SK-N-SH (cell line): Measurements from ENCODE around the gene KCNJ12. TPM values are rescaled to one million over a fixed set of nuclear protein-coding genes. Genes with fewer than 3 reads are reported as not detected.

Source experiments
- CTCF ChIA-PET: fragments of 300-600, 350-600 bp; formaldehyde crosslinking; extraction: SDS; loops from one replicate; lab custom pipeline; 2021; lab: Yijun Ruan, JAX
- POLR2A ChIA-PET: fragments of 350-600 bp; sonication (Branson Sonifier 250); formaldehyde crosslinking; extraction: SDS; loops from one replicate; lab custom pipeline; 2020; ENCODE audit warnings: antibody characterized with exemption, inconsistent platforms; lab: Yijun Ruan, JAX
- DNase-seq: peaks from one replicate; pipeline ENCODE4 v3.0.0; 2012
- H2AFZ ChIP-seq: fragments of 200-600 bp; sonication (generic); 2 replicates; pipeline ENCODE4 v1.8.1; 2016; ENCODE audit warnings: antibody characterized with exemption, mild to moderate bottlenecking, low read depth
- H3F3A ChIP-seq: fragments of 200-600 bp; sonication (generic); replicated peaks from 2 replicates; pipeline ENCODE3; 2016; ENCODE audit warnings: antibody characterized with exemption, mild to moderate bottlenecking; ENCODE audit not compliant: insufficient read depth
- H3K27ac ChIP-seq, 2 experiments: fragments of 200-500 bp in 1 of 2; fragments of 200-600 bp in 1 of 2; sonication (Bioruptor generic) in 1 of 2; sonication (generic), shearing (Covaris generic) in 1 of 2; 2 replicates each; pipeline versions ENCODE4 v1.5.1 to v1.6.1; 2014 to 2016; ENCODE audit warnings: low read depth in 2 of 2, inconsistent platforms in 1 of 2, low read length in 1 of 2, mild to moderate bottlenecking in 1 of 2, mixed read lengths in 1 of 2
- H3K27me3 ChIP-seq: fragments of 200-600 bp; sonication (generic), shearing (Covaris generic); 2 replicates; pipeline ENCODE4 v1.6.1; 2016; ENCODE audit warnings: mixed run types; ENCODE audit not compliant: insufficient read depth
- H3K36me3 ChIP-seq, 2 experiments: fragments of 200-500 bp in 1 of 2; fragments of 200-600 bp in 1 of 2; sonication (Bioruptor generic) in 1 of 2; sonication (generic) in 1 of 2; replicated peaks in 1 of 2; 2 replicates each; pipeline versions ENCODE3 to v1.5.1; 2014 to 2016; ENCODE audit warnings: low read length in 1 of 2, mild to moderate bottlenecking in 1 of 2; ENCODE audit not compliant: insufficient read depth in 2 of 2, control insufficient read depth in 1 of 2
- H3K4me1 ChIP-seq, 2 experiments: fragments of 200-500 bp in 1 of 2; fragments of 200-600 bp in 1 of 2; sonication (Bioruptor generic) in 1 of 2; sonication (generic), shearing (Covaris generic) in 1 of 2; 2 replicates each; pipeline versions ENCODE4 v1.5.1 to v1.6.1; 2014 to 2016; ENCODE audit warnings: low read depth in 1 of 2, low read length in 1 of 2, mixed run types in 1 of 2; ENCODE audit not compliant: insufficient read depth in 2 of 2, control insufficient read depth in 1 of 2
- H3K4me2 ChIP-seq: fragments of 200-600 bp; sonication (generic), shearing (Covaris generic); 2 replicates; pipeline ENCODE4 v1.6.1; 2017; ENCODE audit warnings: mixed run types
- H3K4me3 ChIP-seq, 2 experiments: fragments of 200-500 bp in 1 of 2; fragments of 200-600 bp in 1 of 2; sonication (Bioruptor generic) in 1 of 2; sonication (generic), shearing (Covaris generic) in 1 of 2; 2 replicates each; pipeline versions ENCODE4 v1.5.1 to v1.8.1; 2014 to 2016; ENCODE audit warnings: low read depth in 2 of 2, inconsistent platforms in 1 of 2, low read length in 1 of 2, mild to moderate bottlenecking in 1 of 2, mixed read lengths in 1 of 2, moderate library complexity in 1 of 2
- H3K79me2 ChIP-seq: fragments of 200-600 bp; sonication (generic); 2 replicates; pipeline ENCODE4 v1.8.1; 2017; ENCODE audit warnings: mild to moderate bottlenecking; ENCODE audit not compliant: insufficient read depth
- H3K9ac ChIP-seq: fragments of 200-600 bp; sonication (generic); 2 replicates; pipeline ENCODE4 v1.6.1; 2017; ENCODE audit warnings: mixed run types
- H3K9me2 ChIP-seq: fragments of 200-600 bp; sonication (generic); 2 replicates; pipeline ENCODE4 v1.6.1; 2017; ENCODE audit warnings: mixed run types
- H3K9me3 ChIP-seq: fragments of 200-600 bp; sonication (generic); 2 replicates; pipeline ENCODE4 v1.6.1; 2017; ENCODE audit warnings: mixed run types, mild to moderate bottlenecking, moderate library complexity
- H4K20me1 ChIP-seq: fragments of 200-600 bp; sonication (generic); 2 replicates; pipeline ENCODE4 v1.6.1; 2017; ENCODE audit warnings: mild to moderate bottlenecking, mixed run types; ENCODE audit not compliant: insufficient read depth
- CTCF ChIP-seq: fragments of 200-600 bp; sonication (generic); IDR thresholded peaks from 2 replicates; pipeline ENCODE4 v1.6.1; 2017; ENCODE audit warnings: antibody characterized with exemption, mild to moderate bottlenecking, moderate library complexity
- EP300 ChIP-seq, 2 experiments: IDR thresholded peaks; 2 replicates each; pipeline versions ENCODE4 v1.4.0 to v1.6.1; 2012; ENCODE audit warnings: borderline replicate concordance in 1 of 2, low read depth in 1 of 2, low read length in 1 of 2
- EZH2phosphoT487 ChIP-seq: fragments of 200-600 bp; sonication (generic); IDR thresholded peaks from 2 replicates; pipeline ENCODE4 v1.6.1; 2017; ENCODE audit warnings: low read depth, mixed run types, mild to moderate bottlenecking, antibody characterized with exemption, moderate library complexity, borderline replicate concordance
- FOSL2 ChIP-seq: IDR thresholded peaks from 2 replicates; pipeline ENCODE4 v1.4.0; 2012; ENCODE audit warnings: low read depth, mild to moderate bottlenecking, moderate library complexity, borderline replicate concordance
- FOXM1 ChIP-seq: IDR thresholded peaks from 2 replicates; pipeline ENCODE4 v1.4.0; 2012; ENCODE audit warnings: low read depth, mild to moderate bottlenecking
- GATA2 ChIP-seq: sonication (generic); formaldehyde crosslinking; IDR thresholded peaks from 2 replicates; pipeline ENCODE4 v1.5.0; 2020; ENCODE audit warnings: mild to moderate bottlenecking, missing genetic modification reagents
- IRF3 ChIP-seq: fragments of 150-350 bp; IDR thresholded peaks from 2 replicates; pipeline ENCODE4 v1.6.1; 2016; ENCODE audit warnings: mild to moderate bottlenecking, low read depth, low read length
- MAX ChIP-seq: IDR thresholded peaks from 2 replicates; pipeline ENCODE4 v1.4.0; 2012; ENCODE audit warnings: low read depth
- MXI1 ChIP-seq: IDR thresholded peaks from 2 replicates; pipeline ENCODE4 v1.6.1; 2012; ENCODE audit warnings: mild to moderate bottlenecking, low read depth, low read length, improper control_type of control experiment
- NRF1 ChIP-seq: IDR thresholded peaks from 2 replicates; pipeline ENCODE4 v1.6.1; 2012; ENCODE audit warnings: low read depth, mild to moderate bottlenecking, low read length
- POLR2AphosphoS5 ChIP-seq: IDR thresholded peaks from 2 replicates; pipeline ENCODE4 v1.6.1; 2012; ENCODE audit warnings: low read depth, low read length
- REST ChIP-seq: IDR thresholded peaks from 2 replicates; pipeline ENCODE4 v1.6.1; 2012; ENCODE audit warnings: mild to moderate bottlenecking, low read depth, low read length, moderate library complexity
- SIN3A ChIP-seq: IDR thresholded peaks from 2 replicates; pipeline ENCODE4 v1.6.1; 2012; ENCODE audit warnings: low read depth, mild to moderate bottlenecking, low read length, moderate library complexity, borderline replicate concordance
- TCF12 ChIP-seq: IDR thresholded peaks from 2 replicates; pipeline ENCODE4 v1.4.0; 2012
- USF1 ChIP-seq: IDR thresholded peaks from 2 replicates; pipeline ENCODE4 v1.4.0; 2012; ENCODE audit warnings: low read depth, borderline replicate concordance
- ZBTB33 ChIP-seq: IDR thresholded peaks from 2 replicates; pipeline ENCODE4 v1.4.0; 2012; ENCODE audit warnings: low read depth, borderline replicate concordance
- WGBS: methylation state at CpG from one replicate; pipeline ENCODE4 v1.1.6; 2017; ENCODE audit warnings: low lambda C conversion rate; 5-methylcytosine and 5-hydroxymethylcytosine counted together
- polyA plus RNA-seq, 3 experiments: library from polyadenylated mRNA; depleted of rRNA; stranded (reverse); fragments of >200 nt; gene quantifications; 2 replicates each; pipeline ENCODE4 v1.2.3, GENCODE V29; 2012

Gene KCNJ12
- polyA plus RNA-seq, 1 of the 3 experiments (the other 2 are of a cell fraction) = 0.36 TPM

GRCh38 chr17:21373036-21373435, 3.1 kb upstream of the KCNJ12 start:
- no peak overlapping the region for H2AFZ ChIP-seq
- no peak for DNase-seq
- H3K4me3 ChIP-seq = no peak overlapping the region
- no peaks in the 10 kb centered on the region for H4K20me1 ChIP-seq
- H3K27ac ChIP-seq = no peak overlapping the region
- 83% methylated on average over 9 of the region's 12 CpGs for WGBS
- no peaks in the 10 kb centered on the region for H3K79me2 ChIP-seq
- H3K9ac ChIP-seq = no peak overlapping the region
- H3K4me1 ChIP-seq = peaks cover 4 to 18% of the 10 kb centered on the region in 2 experiments; a peak in 2 of 4 replicates
- TF ChIP-seq ZBTB33 (no peak), SIN3A (no peak), MAX (no peak), USF1 (no peak)
- no peak overlapping the region for H3K4me2 ChIP-seq
- no peaks in the 10 kb centered on the region for H3K9me3 ChIP-seq
- ChIA-PET POLR2A (no interaction called here), CTCF (interaction anchor here (1.1 to 2.8 kb wide), 2 partner anchors 9 to 94 kb away, joined by 4 to 8 read pairs; no protein-coding TSS in a partner anchor)
- no peaks in the 10 kb centered on the region for H3F3A ChIP-seq
- no peaks in the 10 kb centered on the region for H3K36me3 ChIP-seq
- peaks cover 19% of the 10 kb centered on the region for H3K27me3 ChIP-seq
- H3K9me2 ChIP-seq = no peaks in the 10 kb centered on the region

GRCh38 chr17:21373696-21374440, 2.3 kb upstream of the KCNJ12 start:
- WGBS = 84% methylated on average over 13 of the region's 17 CpGs
- CTCF ChIA-PET = interaction anchor here (1.1 to 2.8 kb wide), 4 partner anchors 8 to 97 kb away, joined by 3 to 8 read pairs (median 6); no protein-coding TSS in a partner anchor
- peaks cover 27% of the 10 kb centered on the region for H3K27me3 ChIP-seq
- TF ChIP-seq TCF12 = no peak
- TF ChIP-seq NRF1 = no peak
- TF ChIP-seq CTCF = no peak
- TF ChIP-seq EZH2phosphoT487 = no peak
- TF ChIP-seq GATA2 = no peak
- no peak for TF ChIP-seq MXI1
- no peak for TF ChIP-seq REST
- no peak for TF ChIP-seq EP300 (IDR thresholded peaks at IDR 0.05; ENCODE audit: borderline replicate concordance in 1 of 2, low read depth in 1 of 2, low read length in 1 of 2)
- TF ChIP-seq IRF3 = no peak
- no peak for TF ChIP-seq FOXM1
- no peak for TF ChIP-seq POLR2AphosphoS5
- TF ChIP-seq FOSL2 = no peak
- TF ChIP-seq SIN3A = no peak

More at GRCh38 chr17:21373696-21374440, 2.3 kb upstream of the KCNJ12 start:
- H3K4me1 ChIP-seq = peaks cover 4 to 19% of the 10 kb centered on the region in 2 experiments; a peak in 2 of 4 replicates
- H3K9me3 ChIP-seq = no peaks in the 10 kb centered on the region
- no peaks in the 10 kb centered on the region for H3K79me2 ChIP-seq
- H3F3A ChIP-seq = no peaks in the 10 kb centered on the region
- H3K36me3 ChIP-seq = no peaks in the 10 kb centered on the region
- H2AFZ ChIP-seq = no peak overlapping the region
- POLR2A ChIA-PET = no interaction called here
- no peak overlapping the region for H3K9ac ChIP-seq
- no peaks in the 10 kb centered on the region for H3K9me2 ChIP-seq
- no peaks in the 10 kb centered on the region for H4K20me1 ChIP-seq
- no peak overlapping the region for H3K27ac ChIP-seq
- DNase-seq = no peak
- no peak overlapping the region for H3K4me2 ChIP-seq
- H3K4me3 ChIP-seq = no peak overlapping the region
